IgD-negative memory B cell (primary cell): ENCODE results near the gene DIABLO. TPM values are rescaled to one million over a fixed set of nuclear protein-coding genes. Genes with fewer than 3 reads are reported as not detected.
A peak's percentile ranks its signal among the peaks of the same experiment; 100 is the strongest.

Experiments
- H3K27ac Mint-ChIP-seq, 3 donors: one replicate each; pipeline ENCODE4 v1.8.0; 2020 to 2022; ENCODE audit warnings: mild to moderate bottlenecking in 3 of 3, mixed read lengths in 3 of 3, moderate library complexity in 1 of 3
- H3K27me3 Mint-ChIP-seq: one replicate; pipeline ENCODE4 v1.8.0; 2021; ENCODE audit warnings: mixed read lengths
- H3K36me3 Mint-ChIP-seq: one replicate; pipeline ENCODE4 v1.8.0; 2020; ENCODE audit warnings: mild to moderate bottlenecking, mixed read lengths
- H3K4me1 Mint-ChIP-seq, 3 donors: one replicate each; pipeline ENCODE4 v1.8.0; 2020 to 2022; ENCODE audit warnings: mixed read lengths in 3 of 3, mild to moderate bottlenecking in 1 of 3
- H3K4me3 Mint-ChIP-seq, 4 donors: one replicate each; pipeline ENCODE4 v1.8.0; 2020 to 2022; ENCODE audit warnings: mild to moderate bottlenecking in 4 of 4, mixed read lengths in 4 of 4, moderate library complexity in 3 of 4
- H3K9me3 Mint-ChIP-seq, 3 donors: one replicate each; pipeline ENCODE4 v1.8.0; 2020 to 2021; ENCODE audit warnings: mixed read lengths in 3 of 3, mild to moderate bottlenecking in 1 of 3
- polyA plus RNA-seq: library from polyadenylated mRNA; unstranded; fragments of 300-500 nt; fragmentation: Illumina TruSeq; gene quantifications from one replicate; pipeline ENCODE4 v1.2.3, GENCODE V29; 2021

DIABLO gene
- polyA plus RNA-seq, 1 donor from 2014 or later, result 51.0 TPM

GRCh38 chr12:122232691-122233090, 6.8 kb upstream of the DIABLO start:
- Mint-ChIP-seq H3K27ac (no peak overlapping the region), H3K9me3 (no peaks in the 10 kb centered on the region), H3K4me1 (peaks cover 0 to 5% (median 0%) of the 10 kb centered on the region in 3 donors), H3K4me3 (no peak overlapping the region), H3K36me3 (peaks cover 5% of the 10 kb centered on the region), H3K27me3 (no peaks in the 10 kb centered on the region)

DNA sequence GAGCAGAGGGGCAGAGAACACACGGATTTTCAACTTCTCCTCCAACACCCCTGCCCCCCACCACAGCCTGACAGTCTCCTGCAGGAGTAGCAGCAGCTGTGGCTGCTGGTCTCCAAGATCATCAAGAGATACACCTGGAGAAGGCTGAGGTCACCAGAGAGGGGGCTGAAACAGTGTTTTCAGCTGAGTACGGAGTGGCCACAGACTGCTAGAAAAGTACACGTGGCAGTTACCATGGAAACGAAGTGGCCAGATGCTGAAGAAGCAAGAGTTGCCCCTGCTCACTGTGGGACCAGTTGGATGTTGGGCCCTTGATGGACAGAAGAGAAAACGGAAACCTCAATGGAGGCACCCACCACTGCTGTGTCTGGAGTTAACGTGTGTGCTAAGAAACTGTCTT, 4.9 kb upstream of the DIABLO start:
- H3K36me3 Mint-ChIP-seq, result peaks cover 5% of the 10 kb centered on the region
- peaks cover 3 to 7% (median 6%) of the 10 kb centered on the region in 3 donors for H3K4me1 Mint-ChIP-seq
- no peak overlapping the region for H3K27ac Mint-ChIP-seq
- no peaks in the 10 kb centered on the region for H3K9me3 Mint-ChIP-seq
- H3K4me3 Mint-ChIP-seq, result no peak overlapping the region
- H3K27me3 Mint-ChIP-seq, result no peaks in the 10 kb centered on the region

DNA sequence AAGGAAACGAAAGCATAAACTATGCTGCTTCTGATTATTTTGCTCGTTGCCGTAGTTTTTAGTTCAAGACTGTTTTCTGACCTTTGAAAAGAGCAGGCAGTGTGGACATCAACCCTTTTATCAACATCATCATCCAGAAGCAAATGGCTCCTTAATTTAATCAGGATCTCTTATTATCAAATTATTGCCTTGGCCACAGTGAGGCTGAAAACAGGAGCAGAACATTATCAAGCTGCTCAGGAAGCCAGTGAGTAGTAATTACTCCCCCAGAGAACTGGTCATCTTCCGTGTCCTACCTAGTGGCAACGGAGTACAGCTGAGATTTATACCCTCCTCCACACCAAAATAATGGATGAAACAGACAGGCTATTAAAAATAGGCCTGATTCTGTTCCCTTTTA, 2.2 kb upstream of the DIABLO start:
- peaks cover 5% of the 10 kb centered on the region for H3K36me3 Mint-ChIP-seq

DNA sequence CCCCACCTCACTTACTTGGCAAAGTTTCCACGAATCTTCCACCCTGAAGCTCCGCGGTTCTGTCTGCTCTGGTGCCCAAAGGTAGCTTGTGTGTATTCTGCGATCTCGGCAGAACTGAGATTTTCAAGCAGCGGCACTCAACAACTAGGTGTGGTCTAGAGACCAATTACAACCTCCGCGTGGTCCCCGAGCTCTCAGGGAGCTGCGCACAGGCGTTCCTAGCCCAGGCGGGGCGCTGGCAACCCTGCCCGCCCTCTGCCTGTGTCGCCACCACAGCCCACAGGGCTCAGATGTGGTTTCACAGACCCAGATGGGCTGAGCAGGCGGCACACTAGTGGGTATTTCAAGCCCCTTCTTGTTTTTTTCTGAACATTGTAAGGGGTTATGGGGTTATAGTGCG, 1.5 kb upstream of the DIABLO start:
- Mint-ChIP-seq H3K36me3 (peaks cover 3% of the 10 kb centered on the region), H3K27me3 (no peaks in the 10 kb centered on the region), H3K4me1 (peaks cover 9 to 24% (median 20%) of the 10 kb centered on the region in 3 donors), H3K4me3 (peak overlapping the region in 3 of 4 donors; percentile 52 to 60 (median 60)), H3K27ac (no peak overlapping the region), H3K9me3 (no peaks in the 10 kb centered on the region)

More for the DNA sequence above, 2.2 kb upstream of the DIABLO start:
- no peaks in the 10 kb centered on the region for H3K27me3 Mint-ChIP-seq
- peak overlapping the region in 1 of 4 donors; percentile 60 for H3K4me3 Mint-ChIP-seq
- H3K4me1 Mint-ChIP-seq, result peaks cover 9 to 22% (median 20%) of the 10 kb centered on the region in 3 donors
- H3K9me3 Mint-ChIP-seq, result no peaks in the 10 kb centered on the region
- peak overlapping the region in 1 of 3 donors; percentile 64 for H3K27ac Mint-ChIP-seq

- peaks cover 9 to 24% (median 24%) of the 10 kb centered on the region in 3 donors for H3K4me1 Mint-ChIP-seq
- peak overlapping the region in 1 of 3 donors; percentile 18 for H3K27ac Mint-ChIP-seq
- no peaks in the 10 kb centered on the region for H3K36me3 Mint-ChIP-seq
- H3K9me3 Mint-ChIP-seq, result no peaks in the 10 kb centered on the region
- peak overlapping the region; percentile 71 to 96 (median 85) for H3K4me3 Mint-ChIP-seq
- H3K27me3 Mint-ChIP-seq, result no peaks in the 10 kb centered on the region
These were observed 694 bp upstream of the DIABLO start for GRCh38 chr12:122226366-122227125.

DNA sequence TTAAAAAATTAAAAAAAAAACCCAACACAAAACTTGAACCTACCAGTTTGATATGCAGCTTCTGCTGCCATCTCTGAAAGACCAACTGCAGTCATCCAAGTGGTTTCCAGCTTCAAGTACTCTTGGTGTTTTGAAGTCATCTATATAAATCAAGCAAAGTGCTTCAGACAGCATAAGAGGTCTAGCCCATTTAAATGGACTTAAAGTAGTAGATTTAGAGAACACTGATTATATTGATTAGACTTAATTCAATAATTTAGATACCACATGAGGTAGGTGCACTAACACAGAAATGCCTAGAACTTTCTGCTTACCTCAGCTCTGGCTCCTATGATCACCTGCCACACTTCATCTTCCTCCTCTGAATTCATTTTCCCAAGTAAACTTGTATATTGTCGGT, 9.4 kb downstream of the DIABLO start:
- Mint-ChIP-seq H3K4me3 (no peak overlapping the region), H3K36me3 (no peaks in the 10 kb centered on the region), H3K27me3 (no peaks in the 10 kb centered on the region), H3K27ac (no peak overlapping the region), H3K9me3 (no peaks in the 10 kb centered on the region), H3K4me1 (peaks cover 0 to 3% (median 0%) of the 10 kb centered on the region in 3 donors)

DNA sequence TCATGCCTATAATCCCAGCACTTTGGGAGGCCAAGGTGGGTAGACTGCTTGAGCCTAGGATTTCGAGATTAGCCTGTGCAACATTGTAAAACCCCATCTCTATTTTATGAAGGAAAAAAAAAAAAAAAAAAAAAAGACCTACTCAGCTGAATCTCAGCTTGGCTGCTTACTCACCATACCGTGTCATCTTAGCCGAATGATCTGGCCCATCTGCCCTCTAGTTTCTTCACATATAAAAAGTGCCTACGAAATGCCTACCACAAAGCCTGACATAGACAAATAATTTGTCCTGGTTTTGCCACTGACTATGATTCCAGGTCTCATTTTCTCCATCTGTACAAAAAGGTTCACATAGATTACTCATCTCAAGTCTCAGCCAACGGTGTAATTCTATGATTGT, 10.1 kb downstream of the DIABLO start:
- Mint-ChIP-seq H3K4me3 (no peak overlapping the region), H3K36me3 (no peaks in the 10 kb centered on the region), H3K9me3 (no peaks in the 10 kb centered on the region), H3K27ac (no peak overlapping the region), H3K27me3 (no peaks in the 10 kb centered on the region), H3K4me1 (peaks cover 0 to 2% (median 0%) of the 10 kb centered on the region in 3 donors)

- H3K27ac Mint-ChIP-seq, result peak overlapping the region in 1 of 3 donors; percentile 45
- H3K9me3 Mint-ChIP-seq, result no peaks in the 10 kb centered on the region
- peaks cover 2% of the 10 kb centered on the region for H3K36me3 Mint-ChIP-seq
- H3K27me3 Mint-ChIP-seq, result peaks cover 10% of the 10 kb centered on the region
- H3K4me3 Mint-ChIP-seq, result peak overlapping the region in 1 of 4 donors; percentile 28
- H3K4me1 Mint-ChIP-seq, result peaks cover 4% of the 10 kb centered on the region in 3 donors
These were observed 17.6 kb downstream of the DIABLO start for GRCh38 chr12:122208073-122208820.

GRCh38 chr12:122207391-122207790, 18.5 kb downstream of the DIABLO start:
- Mint-ChIP-seq H3K9me3 (no peaks in the 10 kb centered on the region), H3K27me3 (peaks cover 16% of the 10 kb centered on the region), H3K4me3 (no peak overlapping the region), H3K4me1 (peaks cover 4 to 9% (median 4%) of the 10 kb centered on the region in 3 donors), H3K27ac (peak overlapping the region in 1 of 3 donors; percentile 4), H3K36me3 (peaks cover 2% of the 10 kb centered on the region)

- H3K4me3 Mint-ChIP-seq, result peak overlapping the region in 1 of 4 donors; percentile 54
These were observed 18.9 kb downstream of the DIABLO start for GRCh38 chr12:122206976-122207375.

DNA sequence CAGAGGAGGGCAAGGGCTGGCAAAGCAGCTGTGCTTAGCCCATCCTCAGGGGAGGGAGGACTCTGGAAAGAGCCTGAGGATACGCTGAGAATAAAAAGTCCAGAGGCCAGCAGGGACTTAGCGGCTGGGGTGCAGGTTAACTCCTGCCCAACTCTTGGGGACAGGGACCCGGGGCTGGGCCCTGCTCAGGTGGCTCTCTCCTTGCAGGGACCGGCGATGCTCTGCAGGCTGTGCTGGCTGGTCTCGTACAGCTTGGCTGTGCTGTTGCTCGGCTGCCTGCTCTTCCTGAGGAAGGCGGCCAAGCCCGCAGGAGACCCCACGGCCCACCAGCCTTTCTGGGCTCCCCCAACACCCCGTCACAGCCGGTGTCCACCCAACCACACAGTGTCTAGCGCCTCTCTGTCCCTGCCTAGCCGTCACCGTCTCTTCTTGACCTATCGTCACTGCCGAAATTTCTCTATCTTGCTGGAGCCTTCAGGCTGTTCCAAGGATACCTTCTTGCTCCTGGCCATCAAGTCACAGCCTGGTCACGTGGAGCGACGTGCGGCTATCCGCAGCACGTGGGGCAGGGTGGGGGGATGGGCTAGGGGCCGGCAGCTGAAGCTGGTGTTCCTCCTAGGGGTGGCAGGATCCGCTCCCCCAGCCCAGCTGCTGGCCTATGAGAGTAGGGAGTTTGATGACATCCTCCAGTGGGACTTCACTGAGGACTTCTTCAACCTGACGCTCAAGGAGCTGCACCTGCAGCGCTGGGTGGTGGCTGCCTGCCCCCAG, 19.6 kb downstream of the DIABLO start:
- Mint-ChIP-seq H3K27ac (peak overlapping the region in 2 of 3 donors; percentile 4 to 93), H3K9me3 (no peaks in the 10 kb centered on the region), H3K27me3 (peaks cover 20% of the 10 kb centered on the region), H3K36me3 (peaks cover 2% of the 10 kb centered on the region), H3K4me1 (peaks cover 4 to 9% (median 4%) of the 10 kb centered on the region in 3 donors), H3K4me3 (peak overlapping the region in 1 of 4 donors; percentile 54)

More at GRCh38 chr12:122206976-122207375, 18.9 kb downstream of the DIABLO start:
- Mint-ChIP-seq H3K27ac (peak overlapping the region in 2 of 3 donors; percentile 4 to 93), H3K4me1 (peaks cover 4 to 9% (median 4%) of the 10 kb centered on the region in 3 donors), H3K9me3 (no peaks in the 10 kb centered on the region), H3K36me3 (peaks cover 2% of the 10 kb centered on the region), H3K27me3 (peaks cover 16% of the 10 kb centered on the region)

DNA sequence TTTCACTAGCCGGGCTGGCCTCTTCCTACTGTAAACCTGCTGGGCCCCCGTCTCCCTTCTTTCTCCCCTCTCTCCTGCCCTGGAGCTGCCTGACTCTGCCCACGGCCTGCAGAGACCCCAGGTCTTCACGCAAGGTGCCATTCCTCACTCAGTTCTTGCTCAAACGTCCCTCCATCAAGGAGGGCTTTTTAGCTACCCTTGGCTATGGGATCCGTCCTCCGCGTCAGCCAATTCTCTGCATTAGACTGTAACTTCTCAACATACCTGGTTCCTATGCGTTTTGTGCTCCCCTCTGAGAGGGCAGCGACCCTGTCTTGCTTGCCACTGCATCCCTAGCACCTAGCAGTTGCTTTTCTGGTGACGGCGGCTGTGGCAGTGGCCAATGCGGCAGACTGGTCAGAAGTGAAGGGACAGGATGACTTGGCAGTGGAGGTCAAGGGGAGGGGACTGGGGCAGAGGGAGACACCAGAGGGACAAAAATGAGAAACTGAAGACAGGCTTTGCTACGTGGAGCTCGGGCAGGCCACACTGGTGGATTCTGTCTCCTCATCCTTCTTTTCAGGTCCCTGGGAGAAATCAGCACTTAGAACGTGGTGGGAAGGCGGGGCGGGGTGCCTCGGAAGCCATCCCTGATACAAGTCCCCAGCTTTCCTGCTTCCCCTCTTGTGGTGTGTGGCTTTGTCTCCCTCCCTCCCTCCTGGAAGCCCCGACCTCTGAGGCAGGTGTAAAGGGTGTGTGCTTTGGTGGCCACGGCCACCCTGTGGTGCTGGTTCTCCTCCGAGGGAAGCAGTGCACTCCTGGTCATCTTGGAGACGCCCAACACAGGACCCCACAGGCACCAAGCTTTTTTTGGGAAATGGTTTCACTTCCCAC, 20.6 kb downstream of the DIABLO start:
- Mint-ChIP-seq H3K9me3 (no peaks in the 10 kb centered on the region), H3K4me1 (peaks cover 4 to 9% (median 4%) of the 10 kb centered on the region in 3 donors)

GRCh38 chr12:122204167-122205052, 21.4 kb downstream of the DIABLO start:
- Mint-ChIP-seq H3K27me3 (peaks cover 27% of the 10 kb centered on the region), H3K27ac (peak overlapping the region in 2 of 3 donors; percentile 60 to 77), H3K9me3 (no peaks in the 10 kb centered on the region), H3K4me3 (peak overlapping the region; percentile 52 to 93 (median 78)), H3K36me3 (no peaks in the 10 kb centered on the region), H3K4me1 (peaks cover 4 to 9% (median 4%) of the 10 kb centered on the region in 3 donors)

More for the DNA sequence above, 20.6 kb downstream of the DIABLO start:
- Mint-ChIP-seq H3K27ac (peak overlapping the region; percentile 9 to 77 (median 60)), H3K36me3 (peaks cover 2% of the 10 kb centered on the region), H3K4me3 (peak overlapping the region; percentile 52 to 93 (median 78)), H3K27me3 (peaks cover 22% of the 10 kb centered on the region)
